GM23338 (cell line): ENCODE data around the gene MYRF. TPM values are rescaled to one million over a fixed set of nuclear protein-coding genes. Genes with fewer than 3 reads are reported as not detected.

Source experiments
- ATAC-seq: fragments of 200-7000 bp; cut with Tn5 transposase; 3 replicates; pipeline ENCODE4 v1.9.1; 2020
- DNase-seq: peaks from one replicate; pipeline ENCODE4 v3.0.0-alpha.2; 2015; ENCODE audit warnings: low spot score
- H2AFZ ChIP-seq: fragments of 200-600 bp; sonication (generic); 2 replicates; pipeline ENCODE4 v1.8.0; 2016; ENCODE audit warnings: antibody characterized with exemption, mild to moderate bottlenecking, moderate library complexity
- H3F3A ChIP-seq: fragments of 200-600 bp; sonication (generic); replicated peaks from 2 replicates; pipeline ENCODE4 v1.8.0; 2017; ENCODE audit warnings: antibody characterized with exemption, mixed run types, low read depth
- H3K27ac ChIP-seq: fragments of 200-600 bp; sonication (generic); 2 replicates; pipeline ENCODE4 v1.6.1; 2016; ENCODE audit warnings: low read depth
- H3K27me3 ChIP-seq: fragments of 200-600 bp; sonication (generic); 2 replicates; pipeline ENCODE4 v1.8.0; 2016; ENCODE audit warnings: mild to moderate bottlenecking, mixed run types, moderate library complexity; ENCODE audit not compliant: insufficient read depth
- H3K36me3 ChIP-seq: fragments of 200-600 bp; sonication (generic); 2 replicates; pipeline ENCODE4 v1.8.0; 2016; ENCODE audit warnings: mild to moderate bottlenecking; ENCODE audit not compliant: insufficient read depth
- H3K4me1 ChIP-seq: fragments of 200-600 bp; sonication (generic); 2 replicates; pipeline ENCODE4 v1.8.0; 2016; ENCODE audit warnings: mild to moderate bottlenecking, moderate library complexity; ENCODE audit not compliant: insufficient read depth
- H3K4me2 ChIP-seq: fragments of 200-600 bp; sonication (generic); 2 replicates; pipeline ENCODE4 v1.7.1; 2017; ENCODE audit warnings: mixed run types
- H3K4me3 ChIP-seq: fragments of 200-600 bp; sonication (generic); 2 replicates; pipeline ENCODE4 v1.6.1; 2016; ENCODE audit warnings: mixed run types
- H3K79me2 ChIP-seq: fragments of 200-600 bp; sonication (generic); replicated peaks from 2 replicates; pipeline ENCODE4 v1.8.0; 2017; ENCODE audit warnings: mild to moderate bottlenecking; ENCODE audit not compliant: insufficient read depth
- H3K9me2 ChIP-seq: fragments of 200-600 bp; sonication (generic); 2 replicates; pipeline ENCODE4 v1.8.0; 2017; ENCODE audit not compliant: insufficient read depth
- H4K20me1 ChIP-seq: fragments of 200-600 bp; sonication (generic); replicated peaks from 2 replicates; pipeline ENCODE4 v1.8.0; 2017; ENCODE audit warnings: mild to moderate bottlenecking; ENCODE audit not compliant: insufficient read depth
- H3K27ac Mint-ChIP-seq: 2 replicates; pipeline ENCODE4 v1.8.0; 2020; ENCODE audit warnings: inconsistent platforms, mild to moderate bottlenecking, moderate library complexity, mixed read lengths
- H3K27me3 Mint-ChIP-seq: 3 replicates; pipeline ENCODE4 v1.8.0; 2022; ENCODE audit warnings: low read depth, mild to moderate bottlenecking, moderate library complexity, mixed read lengths, inconsistent platforms; ENCODE audit not compliant: insufficient read depth, poor library complexity
- H3K36me3 Mint-ChIP-seq: 3 replicates; pipeline ENCODE4 v1.8.0; 2021; ENCODE audit warnings: low read depth, mild to moderate bottlenecking, inconsistent platforms, moderate library complexity, mixed read lengths
- H3K4me1 Mint-ChIP-seq: 3 replicates; pipeline ENCODE4 v1.8.0; 2020; ENCODE audit warnings: mild to moderate bottlenecking, inconsistent platforms, mixed read lengths
- H3K4me3 Mint-ChIP-seq: 3 replicates; pipeline ENCODE4 v1.8.0; 2021; ENCODE audit warnings: moderate library complexity, mild to moderate bottlenecking, inconsistent platforms, mixed read lengths
- H3K9me3 Mint-ChIP-seq: 3 replicates; pipeline ENCODE4 v1.8.0; 2020; ENCODE audit warnings: moderate library complexity, mild to moderate bottlenecking, inconsistent platforms, mixed read lengths
- CREB1 ChIP-seq: fragments of 250-450 bp; sonication (Bioruptor Pico); IDR thresholded peaks from 2 replicates; pipeline ENCODE4 v1.5.0; 2020; ENCODE audit warnings: low read depth, mild to moderate bottlenecking, moderate library complexity
- EZH2phosphoT487 ChIP-seq: fragments of 200-600 bp; sonication (generic); IDR thresholded peaks from one replicate; pipeline ENCODE4 v1.8.1; 2018; ENCODE audit warnings: antibody characterized with exemption; ENCODE audit not compliant: unreplicated experiment
- JUNB ChIP-seq: IDR thresholded peaks from one replicate; pipeline ENCODE4 v1.6.1; 2016; ENCODE audit warnings: antibody characterized with exemption; ENCODE audit not compliant: unreplicated experiment
- NANOG ChIP-seq: IDR thresholded peaks from 2 replicates; pipeline ENCODE4 v1.6.1; 2016; ENCODE audit warnings: antibody characterized with exemption, borderline replicate concordance
- POLR2AphosphoS5 ChIP-seq: IDR thresholded peaks from 2 replicates; pipeline ENCODE4 v1.6.1; 2016; ENCODE audit warnings: antibody characterized with exemption, low read depth
- REST ChIP-seq: IDR thresholded peaks from one replicate; pipeline ENCODE4 v1.6.1; 2018; ENCODE audit warnings: antibody characterized with exemption; ENCODE audit not compliant: unreplicated experiment
- STAT1 ChIP-seq: IDR thresholded peaks from one replicate; pipeline ENCODE4 v1.6.1; 2016; ENCODE audit warnings: antibody characterized with exemption; ENCODE audit not compliant: unreplicated experiment
- ZNF114 ChIP-seq: fragments of 250-450 bp; sonication (Bioruptor Pico); IDR thresholded peaks from 2 replicates; pipeline ENCODE4 v1.5.0; 2020; ENCODE audit warnings: mild to moderate bottlenecking, moderate library complexity
- ZNF331 ChIP-seq: fragments of 250-450 bp; sonication (Bioruptor Pico); IDR thresholded peaks from 2 replicates; pipeline ENCODE4 v1.5.0; 2020; ENCODE audit warnings: low read depth, mild to moderate bottlenecking, moderate library complexity
- ZNF462 ChIP-seq: fragments of 250-450 bp; sonication (Bioruptor Pico); IDR thresholded peaks from 2 replicates; pipeline ENCODE4 v1.5.0; 2020; ENCODE audit warnings: mild to moderate bottlenecking, moderate library complexity
- polyA plus RNA-seq: library from polyadenylated mRNA; unstranded; fragments of >200 nt; fragmentation: Nextera tagmentation; extraction: Ambion mirVana; gene quantifications from 2 replicates; pipeline ENCODE4 v1.2.1, GENCODE V29; 2016
- total RNA-seq: library from RNA; depleted of rRNA; stranded (reverse); fragments of >200 nt; shearing (Covaris generic); gene quantifications from 2 replicates; pipeline ENCODE4 v1.2.3, GENCODE V29; 2014
- TF ChIP-seq, protein P1 (sequence below): IDR thresholded peaks from 2 replicates; pipeline ENCODE4 v1.6.1; 2016; ENCODE audit warnings: antibody characterized with exemption
- TF ChIP-seq, protein P2 (sequence below), 2 experiments: fragments of 200-600 bp in 1 of 2; sonication (generic) in 1 of 2; conservative IDR thresholded peaks; 2 replicates each; pipeline versions ENCODE4 v1.5.1 to v1.6.1; 2016 to 2017; ENCODE audit warnings: antibody characterized with exemption in 2 of 2, low read depth in 2 of 2, mild to moderate bottlenecking in 2 of 2, moderate library complexity in 1 of 2

The MYRF gene
- total and polyA plus RNA-seq, 2 experiments from 2014 or later, result 1.9 to 5.5 TPM

DNA sequence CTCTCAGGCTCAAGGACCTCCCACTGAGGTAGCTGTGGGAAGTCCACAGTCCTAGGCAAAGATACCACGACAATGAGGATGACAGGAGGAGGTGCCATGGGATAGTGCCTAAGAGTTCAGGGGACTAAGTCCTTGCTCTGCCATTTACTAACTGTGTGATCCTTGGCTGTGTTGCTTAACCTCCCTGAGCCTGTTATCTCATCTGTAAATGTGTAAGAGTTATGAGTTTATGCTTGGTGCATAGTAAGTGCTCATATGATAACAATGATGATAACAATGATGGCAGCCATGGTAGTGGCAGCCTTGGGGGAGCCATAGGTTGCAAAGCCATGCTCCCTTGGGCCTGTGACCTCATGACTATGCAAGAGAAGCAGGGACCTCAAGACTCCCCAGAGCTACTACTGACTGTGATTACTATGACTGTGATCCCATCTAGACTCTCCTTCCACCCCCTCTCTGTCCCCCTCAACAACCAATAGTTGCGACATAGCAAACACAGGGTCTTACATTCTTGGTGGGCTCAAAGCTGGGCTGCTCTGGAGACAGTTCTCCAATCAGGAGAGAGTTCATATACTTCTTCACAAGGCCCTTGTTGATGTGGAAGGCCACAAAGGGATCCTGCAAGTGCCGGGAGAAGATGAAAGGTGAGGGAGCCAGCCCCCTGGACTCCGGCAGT, 60.4 kb downstream of the MYRF start:
- Histone ChIP-seq H3K27ac (no peak overlapping the region), H3K79me2 (peaks cover 30% of the 10 kb centered on the region)

More for the DNA sequence above, 60.4 kb downstream of the MYRF start:
- Mint-ChIP-seq H3K9me3 (no peaks in the 10 kb centered on the region; the same call in 2 of the 3 replicates), H3K4me1 (peaks cover 14% of the 10 kb centered on the region), H3K27me3 (peaks cover 20% of the 10 kb centered on the region), H3K27ac (no peak overlapping the region), H3K4me3 (no peak overlapping the region), H3K36me3 (peaks cover 73% of the 10 kb centered on the region)
- H3K36me3 ChIP-seq, result peaks cover 38% of the 10 kb centered on the region
- H3K4me1 ChIP-seq, result peaks cover 6% of the 10 kb centered on the region
- no peak for TF ChIP-seq EZH2phosphoT487
- TF ChIP-seq REST, result no peak
- TF ChIP-seq ZNF114 (CRISPR knock-in tag), result no peak
- TF ChIP-seq POLR2AphosphoS5, result no peak
- no peak for TF ChIP-seq JUNB
- no peak for TF ChIP-seq CREB1
- no peak for TF ChIP-seq ZNF462
- TF ChIP-seq, protein P1, sequence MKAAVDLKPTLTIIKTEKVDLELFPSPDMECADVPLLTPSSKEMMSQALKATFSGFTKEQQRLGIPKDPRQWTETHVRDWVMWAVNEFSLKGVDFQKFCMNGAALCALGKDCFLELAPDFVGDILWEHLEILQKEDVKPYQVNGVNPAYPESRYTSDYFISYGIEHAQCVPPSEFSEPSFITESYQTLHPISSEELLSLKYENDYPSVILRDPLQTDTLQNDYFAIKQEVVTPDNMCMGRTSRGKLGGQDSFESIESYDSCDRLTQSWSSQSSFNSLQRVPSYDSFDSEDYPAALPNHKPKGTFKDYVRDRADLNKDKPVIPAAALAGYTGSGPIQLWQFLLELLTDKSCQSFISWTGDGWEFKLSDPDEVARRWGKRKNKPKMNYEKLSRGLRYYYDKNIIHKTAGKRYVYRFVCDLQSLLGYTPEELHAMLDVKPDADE, result no peak
- no peak for TF ChIP-seq STAT1
- no peak for TF ChIP-seq NANOG
- TF ChIP-seq, protein P2, sequence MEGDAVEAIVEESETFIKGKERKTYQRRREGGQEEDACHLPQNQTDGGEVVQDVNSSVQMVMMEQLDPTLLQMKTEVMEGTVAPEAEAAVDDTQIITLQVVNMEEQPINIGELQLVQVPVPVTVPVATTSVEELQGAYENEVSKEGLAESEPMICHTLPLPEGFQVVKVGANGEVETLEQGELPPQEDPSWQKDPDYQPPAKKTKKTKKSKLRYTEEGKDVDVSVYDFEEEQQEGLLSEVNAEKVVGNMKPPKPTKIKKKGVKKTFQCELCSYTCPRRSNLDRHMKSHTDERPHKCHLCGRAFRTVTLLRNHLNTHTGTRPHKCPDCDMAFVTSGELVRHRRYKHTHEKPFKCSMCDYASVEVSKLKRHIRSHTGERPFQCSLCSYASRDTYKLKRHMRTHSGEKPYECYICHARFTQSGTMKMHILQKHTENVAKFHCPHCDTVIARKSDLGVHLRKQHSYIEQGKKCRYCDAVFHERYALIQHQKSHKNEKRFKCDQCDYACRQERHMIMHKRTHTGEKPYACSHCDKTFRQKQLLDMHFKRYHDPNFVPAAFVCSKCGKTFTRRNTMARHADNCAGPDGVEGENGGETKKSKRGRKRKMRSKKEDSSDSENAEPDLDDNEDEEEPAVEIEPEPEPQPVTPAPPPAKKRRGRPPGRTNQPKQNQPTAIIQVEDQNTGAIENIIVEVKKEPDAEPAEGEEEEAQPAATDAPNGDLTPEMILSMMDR (conservative IDR thresholded peaks at IDR 0.05; ENCODE audit: low read depth in 2 of 2), result no peak
- TF ChIP-seq ZNF331, result no peak
- H3K27me3 ChIP-seq, result no peaks in the 10 kb centered on the region
- DNase-seq (no peak), ATAC-seq (no peak)
- no peak overlapping the region for H3K4me2 ChIP-seq
- peaks cover 5% of the 10 kb centered on the region; the same call in 1 of the 2 replicates for H3K9me2 ChIP-seq
- peaks cover 7% of the 10 kb centered on the region; the same call in 1 of the 2 replicates for H4K20me1 ChIP-seq
- no peak overlapping the region for H3K4me3 ChIP-seq
- H3F3A ChIP-seq, result peaks cover 14% of the 10 kb centered on the region
- H2AFZ ChIP-seq, result no peak overlapping the region
